Endothelial cell of umbilical vein (primary cell): ENCODE measurements around the gene RNF4.

ENCODE experiments used
- GATA2 ChIP-seq: IDR thresholded peaks from 2 replicates; pipeline ENCODE4 v1.7.0; 2011; ENCODE audit warnings: low read depth, mild to moderate bottlenecking, moderate library complexity, mixed read lengths, low read length; ENCODE audit not compliant: insufficient read length, insufficient read depth
- TF ChIP-seq, protein P1 (sequence below), 2 donors: IDR thresholded peaks; 1 replicate in 1 of 2; 2 replicates in 1 of 2; pipeline ENCODE4 v1.5.1; 2011; ENCODE audit warnings: low read length in 2 of 2, mild to moderate bottlenecking in 2 of 2, moderate library complexity in 2 of 2, control low read depth in 1 of 2, inconsistent platforms in 1 of 2, low read depth in 1 of 2; ENCODE audit not compliant: insufficient read depth in 1 of 2; ENCODE audit errors: extremely low read depth in 1 of 2

DNA sequence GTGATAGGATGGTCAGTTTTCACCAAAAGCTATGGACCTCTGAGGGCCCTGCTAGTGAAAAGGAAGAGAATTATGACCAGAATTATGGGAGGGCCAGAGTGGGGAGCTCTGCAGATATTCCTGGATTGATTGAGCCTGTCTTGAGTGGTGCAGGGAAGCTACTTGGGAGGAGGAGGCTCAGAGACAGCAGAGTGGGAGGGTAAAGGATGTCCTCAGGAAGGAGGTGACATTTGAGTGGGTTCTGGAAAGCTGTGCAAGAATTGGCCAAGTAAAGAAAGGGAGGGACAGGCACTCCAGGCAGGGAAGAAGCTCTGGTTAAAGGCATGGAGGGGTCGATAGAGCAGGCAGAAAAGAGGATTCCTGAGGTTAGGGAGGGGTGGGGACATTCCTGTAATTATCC lies 24.1 kb downstream of the RNF4 start:
- TF ChIP-seq, protein P1, sequence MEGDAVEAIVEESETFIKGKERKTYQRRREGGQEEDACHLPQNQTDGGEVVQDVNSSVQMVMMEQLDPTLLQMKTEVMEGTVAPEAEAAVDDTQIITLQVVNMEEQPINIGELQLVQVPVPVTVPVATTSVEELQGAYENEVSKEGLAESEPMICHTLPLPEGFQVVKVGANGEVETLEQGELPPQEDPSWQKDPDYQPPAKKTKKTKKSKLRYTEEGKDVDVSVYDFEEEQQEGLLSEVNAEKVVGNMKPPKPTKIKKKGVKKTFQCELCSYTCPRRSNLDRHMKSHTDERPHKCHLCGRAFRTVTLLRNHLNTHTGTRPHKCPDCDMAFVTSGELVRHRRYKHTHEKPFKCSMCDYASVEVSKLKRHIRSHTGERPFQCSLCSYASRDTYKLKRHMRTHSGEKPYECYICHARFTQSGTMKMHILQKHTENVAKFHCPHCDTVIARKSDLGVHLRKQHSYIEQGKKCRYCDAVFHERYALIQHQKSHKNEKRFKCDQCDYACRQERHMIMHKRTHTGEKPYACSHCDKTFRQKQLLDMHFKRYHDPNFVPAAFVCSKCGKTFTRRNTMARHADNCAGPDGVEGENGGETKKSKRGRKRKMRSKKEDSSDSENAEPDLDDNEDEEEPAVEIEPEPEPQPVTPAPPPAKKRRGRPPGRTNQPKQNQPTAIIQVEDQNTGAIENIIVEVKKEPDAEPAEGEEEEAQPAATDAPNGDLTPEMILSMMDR (IDR thresholded peaks at IDR 0.05; ENCODE audit: extremely low read depth in 1 of 2, insufficient read depth in 1 of 2, low read depth in 1 of 2, low read length in 2 of 2), result no peak
- TF ChIP-seq GATA2, result no peak
